GM23338 (cell line): ENCODE measurements around the gene CCNF. TPM values are rescaled to one million over a fixed set of nuclear protein-coding genes. Genes with fewer than 3 reads are reported as not detected.

Experiments
- ATAC-seq: fragments of 200-7000 bp; cut with Tn5 transposase; 3 replicates; pipeline ENCODE4 v1.9.1; 2020
- DNase-seq: peaks from one replicate; pipeline ENCODE4 v3.0.0-alpha.2; 2015; ENCODE audit warnings: low spot score
- H2AFZ ChIP-seq: fragments of 200-600 bp; sonication (generic); 2 replicates; pipeline ENCODE4 v1.8.0; 2016; ENCODE audit warnings: antibody characterized with exemption, mild to moderate bottlenecking, moderate library complexity
- H3F3A ChIP-seq: fragments of 200-600 bp; sonication (generic); replicated peaks from 2 replicates; pipeline ENCODE4 v1.8.0; 2017; ENCODE audit warnings: antibody characterized with exemption, mixed run types, low read depth
- H3K27ac ChIP-seq: fragments of 200-600 bp; sonication (generic); 2 replicates; pipeline ENCODE4 v1.6.1; 2016; ENCODE audit warnings: low read depth
- H3K27me3 ChIP-seq: fragments of 200-600 bp; sonication (generic); 2 replicates; pipeline ENCODE4 v1.8.0; 2016; ENCODE audit warnings: mild to moderate bottlenecking, mixed run types, moderate library complexity; ENCODE audit not compliant: insufficient read depth
- H3K36me3 ChIP-seq: fragments of 200-600 bp; sonication (generic); 2 replicates; pipeline ENCODE4 v1.8.0; 2016; ENCODE audit warnings: mild to moderate bottlenecking; ENCODE audit not compliant: insufficient read depth
- H3K4me1 ChIP-seq: fragments of 200-600 bp; sonication (generic); 2 replicates; pipeline ENCODE4 v1.8.0; 2016; ENCODE audit warnings: mild to moderate bottlenecking, moderate library complexity; ENCODE audit not compliant: insufficient read depth
- H3K4me2 ChIP-seq: fragments of 200-600 bp; sonication (generic); 2 replicates; pipeline ENCODE4 v1.7.1; 2017; ENCODE audit warnings: mixed run types
- H3K4me3 ChIP-seq: fragments of 200-600 bp; sonication (generic); 2 replicates; pipeline ENCODE4 v1.6.1; 2016; ENCODE audit warnings: mixed run types
- H3K79me2 ChIP-seq: fragments of 200-600 bp; sonication (generic); replicated peaks from 2 replicates; pipeline ENCODE4 v1.8.0; 2017; ENCODE audit warnings: mild to moderate bottlenecking; ENCODE audit not compliant: insufficient read depth
- H3K9me2 ChIP-seq: fragments of 200-600 bp; sonication (generic); 2 replicates; pipeline ENCODE4 v1.8.0; 2017; ENCODE audit not compliant: insufficient read depth
- H4K20me1 ChIP-seq: fragments of 200-600 bp; sonication (generic); replicated peaks from 2 replicates; pipeline ENCODE4 v1.8.0; 2017; ENCODE audit warnings: mild to moderate bottlenecking; ENCODE audit not compliant: insufficient read depth
- H3K27ac Mint-ChIP-seq: 2 replicates; pipeline ENCODE4 v1.8.0; 2020; ENCODE audit warnings: inconsistent platforms, mild to moderate bottlenecking, moderate library complexity, mixed read lengths
- H3K27me3 Mint-ChIP-seq: 3 replicates; pipeline ENCODE4 v1.8.0; 2022; ENCODE audit warnings: low read depth, mild to moderate bottlenecking, moderate library complexity, mixed read lengths, inconsistent platforms; ENCODE audit not compliant: insufficient read depth, poor library complexity
- H3K36me3 Mint-ChIP-seq: 3 replicates; pipeline ENCODE4 v1.8.0; 2021; ENCODE audit warnings: low read depth, mild to moderate bottlenecking, inconsistent platforms, moderate library complexity, mixed read lengths
- H3K4me1 Mint-ChIP-seq: 3 replicates; pipeline ENCODE4 v1.8.0; 2020; ENCODE audit warnings: mild to moderate bottlenecking, inconsistent platforms, mixed read lengths
- H3K4me3 Mint-ChIP-seq: 3 replicates; pipeline ENCODE4 v1.8.0; 2021; ENCODE audit warnings: moderate library complexity, mild to moderate bottlenecking, inconsistent platforms, mixed read lengths
- H3K9me3 Mint-ChIP-seq: 3 replicates; pipeline ENCODE4 v1.8.0; 2020; ENCODE audit warnings: moderate library complexity, mild to moderate bottlenecking, inconsistent platforms, mixed read lengths
- CREB1 ChIP-seq: fragments of 250-450 bp; sonication (Bioruptor Pico); IDR thresholded peaks from 2 replicates; pipeline ENCODE4 v1.5.0; 2020; ENCODE audit warnings: low read depth, mild to moderate bottlenecking, moderate library complexity
- EZH2 ChIP-seq: fragments of 200-600 bp; sonication (generic); IDR thresholded peaks from one replicate; pipeline ENCODE4 v1.8.0; 2017; ENCODE audit warnings: antibody characterized with exemption, mild to moderate bottlenecking, low read depth; ENCODE audit not compliant: unreplicated experiment
- POLR2AphosphoS5 ChIP-seq: IDR thresholded peaks from 2 replicates; pipeline ENCODE4 v1.6.1; 2016; ENCODE audit warnings: antibody characterized with exemption, low read depth
- ZNF331 ChIP-seq: fragments of 250-450 bp; sonication (Bioruptor Pico); IDR thresholded peaks from 2 replicates; pipeline ENCODE4 v1.5.0; 2020; ENCODE audit warnings: low read depth, mild to moderate bottlenecking, moderate library complexity
- polyA plus RNA-seq: library from polyadenylated mRNA; unstranded; fragments of >200 nt; fragmentation: Nextera tagmentation; extraction: Ambion mirVana; gene quantifications from 2 replicates; pipeline ENCODE4 v1.2.1, GENCODE V29; 2016
- total RNA-seq: library from RNA; depleted of rRNA; stranded (reverse); fragments of >200 nt; shearing (Covaris generic); gene quantifications from 2 replicates; pipeline ENCODE4 v1.2.3, GENCODE V29; 2014
- TF ChIP-seq, protein P1 (sequence below): IDR thresholded peaks from one replicate; pipeline ENCODE4 v1.6.1; 2018; ENCODE audit warnings: antibody characterized with exemption; ENCODE audit not compliant: unreplicated experiment
- TF ChIP-seq, protein P2 (sequence below): fragments of 250-450 bp; sonication (Bioruptor Pico); IDR thresholded peaks from 2 replicates; pipeline ENCODE4 v1.5.0; 2020; ENCODE audit warnings: mild to moderate bottlenecking, moderate library complexity

The CCNF gene
- total and polyA plus RNA-seq, 2 experiments from 2014 or later = 21.2 to 54.2 TPM

DNA sequence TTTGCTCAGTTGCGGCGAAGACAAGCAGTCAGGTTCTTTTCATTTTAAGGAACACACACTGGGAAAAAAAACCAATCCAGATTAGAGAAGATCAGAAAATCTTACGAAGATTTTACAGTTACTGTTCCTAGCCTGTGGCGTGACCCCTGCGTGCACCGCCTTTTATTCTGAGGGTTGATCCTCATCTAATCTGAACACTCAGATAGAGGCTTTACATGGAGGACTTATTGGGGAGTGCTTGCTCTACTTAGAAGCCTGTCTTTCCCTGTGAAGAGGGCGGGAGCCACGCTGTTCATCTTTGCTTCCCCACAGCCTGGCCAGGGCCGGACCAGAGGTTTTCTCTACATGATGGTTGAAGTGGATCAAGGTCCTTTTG, 47.1 kb downstream of the CCNF start (continued):
- TF ChIP-seq, protein P1, sequence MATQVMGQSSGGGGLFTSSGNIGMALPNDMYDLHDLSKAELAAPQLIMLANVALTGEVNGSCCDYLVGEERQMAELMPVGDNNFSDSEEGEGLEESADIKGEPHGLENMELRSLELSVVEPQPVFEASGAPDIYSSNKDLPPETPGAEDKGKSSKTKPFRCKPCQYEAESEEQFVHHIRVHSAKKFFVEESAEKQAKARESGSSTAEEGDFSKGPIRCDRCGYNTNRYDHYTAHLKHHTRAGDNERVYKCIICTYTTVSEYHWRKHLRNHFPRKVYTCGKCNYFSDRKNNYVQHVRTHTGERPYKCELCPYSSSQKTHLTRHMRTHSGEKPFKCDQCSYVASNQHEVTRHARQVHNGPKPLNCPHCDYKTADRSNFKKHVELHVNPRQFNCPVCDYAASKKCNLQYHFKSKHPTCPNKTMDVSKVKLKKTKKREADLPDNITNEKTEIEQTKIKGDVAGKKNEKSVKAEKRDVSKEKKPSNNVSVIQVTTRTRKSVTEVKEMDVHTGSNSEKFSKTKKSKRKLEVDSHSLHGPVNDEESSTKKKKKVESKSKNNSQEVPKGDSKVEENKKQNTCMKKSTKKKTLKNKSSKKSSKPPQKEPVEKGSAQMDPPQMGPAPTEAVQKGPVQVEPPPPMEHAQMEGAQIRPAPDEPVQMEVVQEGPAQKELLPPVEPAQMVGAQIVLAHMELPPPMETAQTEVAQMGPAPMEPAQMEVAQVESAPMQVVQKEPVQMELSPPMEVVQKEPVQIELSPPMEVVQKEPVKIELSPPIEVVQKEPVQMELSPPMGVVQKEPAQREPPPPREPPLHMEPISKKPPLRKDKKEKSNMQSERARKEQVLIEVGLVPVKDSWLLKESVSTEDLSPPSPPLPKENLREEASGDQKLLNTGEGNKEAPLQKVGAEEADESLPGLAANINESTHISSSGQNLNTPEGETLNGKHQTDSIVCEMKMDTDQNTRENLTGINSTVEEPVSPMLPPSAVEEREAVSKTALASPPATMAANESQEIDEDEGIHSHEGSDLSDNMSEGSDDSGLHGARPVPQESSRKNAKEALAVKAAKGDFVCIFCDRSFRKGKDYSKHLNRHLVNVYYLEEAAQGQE = no peak
- TF ChIP-seq CREB1 (CRISPR knock-in tag) = no peak
- no peak for TF ChIP-seq EZH2

DNA sequence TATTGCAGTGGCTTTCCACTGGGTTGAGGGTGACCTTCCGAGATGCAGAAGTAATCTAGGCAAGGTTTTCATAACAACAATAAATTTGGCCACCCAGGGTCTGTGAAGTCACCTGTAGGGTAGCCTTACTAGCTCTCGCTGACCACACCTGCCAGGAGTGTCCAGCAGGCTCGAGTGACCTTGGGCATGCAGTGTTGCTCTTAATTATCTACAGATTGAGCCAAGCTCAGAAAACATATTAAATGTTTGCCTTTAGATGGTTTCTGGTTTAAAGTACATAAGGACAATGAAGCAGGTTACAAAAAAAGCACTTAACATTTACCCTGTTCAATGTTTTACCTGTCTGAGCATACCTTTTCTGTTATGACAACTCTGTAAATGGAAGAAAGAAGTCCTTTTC, 47.5 kb downstream of the CCNF start:
- H3K36me3 ChIP-seq = no peaks in the 10 kb centered on the region
- Mint-ChIP-seq H3K4me3 (peak overlapping the region; percentile 75; the same call in 1 of the 3 replicates), H3K27me3 (peaks cover 34% of the 10 kb centered on the region), H3K4me1 (peaks cover 10% of the 10 kb centered on the region; the same call in 2 of the 3 replicates), H3K27ac (no peak overlapping the region), H3K36me3 (no peaks in the 10 kb centered on the region; the same call in 2 of the 3 replicates), H3K9me3 (no peaks in the 10 kb centered on the region)
- H3K4me1 ChIP-seq = peaks cover 8% of the 10 kb centered on the region
- H4K20me1 ChIP-seq = peaks cover 32% of the 10 kb centered on the region
- H3K9me2 ChIP-seq = no peaks in the 10 kb centered on the region
- no peak overlapping the region for H3K4me3 ChIP-seq
- H3K27me3 ChIP-seq = peaks cover 41% of the 10 kb centered on the region
- no peak for ATAC-seq
- no peak overlapping the region for H3K4me2 ChIP-seq
- DNase-seq = no peak
- TF ChIP-seq ZNF331 (CRISPR knock-in tag) (no peak), CREB1 (CRISPR knock-in tag) (no peak), POLR2AphosphoS5 (no peak), EZH2 (no peak)
- TF ChIP-seq, protein P1 = no peak
- TF ChIP-seq, protein P2, sequence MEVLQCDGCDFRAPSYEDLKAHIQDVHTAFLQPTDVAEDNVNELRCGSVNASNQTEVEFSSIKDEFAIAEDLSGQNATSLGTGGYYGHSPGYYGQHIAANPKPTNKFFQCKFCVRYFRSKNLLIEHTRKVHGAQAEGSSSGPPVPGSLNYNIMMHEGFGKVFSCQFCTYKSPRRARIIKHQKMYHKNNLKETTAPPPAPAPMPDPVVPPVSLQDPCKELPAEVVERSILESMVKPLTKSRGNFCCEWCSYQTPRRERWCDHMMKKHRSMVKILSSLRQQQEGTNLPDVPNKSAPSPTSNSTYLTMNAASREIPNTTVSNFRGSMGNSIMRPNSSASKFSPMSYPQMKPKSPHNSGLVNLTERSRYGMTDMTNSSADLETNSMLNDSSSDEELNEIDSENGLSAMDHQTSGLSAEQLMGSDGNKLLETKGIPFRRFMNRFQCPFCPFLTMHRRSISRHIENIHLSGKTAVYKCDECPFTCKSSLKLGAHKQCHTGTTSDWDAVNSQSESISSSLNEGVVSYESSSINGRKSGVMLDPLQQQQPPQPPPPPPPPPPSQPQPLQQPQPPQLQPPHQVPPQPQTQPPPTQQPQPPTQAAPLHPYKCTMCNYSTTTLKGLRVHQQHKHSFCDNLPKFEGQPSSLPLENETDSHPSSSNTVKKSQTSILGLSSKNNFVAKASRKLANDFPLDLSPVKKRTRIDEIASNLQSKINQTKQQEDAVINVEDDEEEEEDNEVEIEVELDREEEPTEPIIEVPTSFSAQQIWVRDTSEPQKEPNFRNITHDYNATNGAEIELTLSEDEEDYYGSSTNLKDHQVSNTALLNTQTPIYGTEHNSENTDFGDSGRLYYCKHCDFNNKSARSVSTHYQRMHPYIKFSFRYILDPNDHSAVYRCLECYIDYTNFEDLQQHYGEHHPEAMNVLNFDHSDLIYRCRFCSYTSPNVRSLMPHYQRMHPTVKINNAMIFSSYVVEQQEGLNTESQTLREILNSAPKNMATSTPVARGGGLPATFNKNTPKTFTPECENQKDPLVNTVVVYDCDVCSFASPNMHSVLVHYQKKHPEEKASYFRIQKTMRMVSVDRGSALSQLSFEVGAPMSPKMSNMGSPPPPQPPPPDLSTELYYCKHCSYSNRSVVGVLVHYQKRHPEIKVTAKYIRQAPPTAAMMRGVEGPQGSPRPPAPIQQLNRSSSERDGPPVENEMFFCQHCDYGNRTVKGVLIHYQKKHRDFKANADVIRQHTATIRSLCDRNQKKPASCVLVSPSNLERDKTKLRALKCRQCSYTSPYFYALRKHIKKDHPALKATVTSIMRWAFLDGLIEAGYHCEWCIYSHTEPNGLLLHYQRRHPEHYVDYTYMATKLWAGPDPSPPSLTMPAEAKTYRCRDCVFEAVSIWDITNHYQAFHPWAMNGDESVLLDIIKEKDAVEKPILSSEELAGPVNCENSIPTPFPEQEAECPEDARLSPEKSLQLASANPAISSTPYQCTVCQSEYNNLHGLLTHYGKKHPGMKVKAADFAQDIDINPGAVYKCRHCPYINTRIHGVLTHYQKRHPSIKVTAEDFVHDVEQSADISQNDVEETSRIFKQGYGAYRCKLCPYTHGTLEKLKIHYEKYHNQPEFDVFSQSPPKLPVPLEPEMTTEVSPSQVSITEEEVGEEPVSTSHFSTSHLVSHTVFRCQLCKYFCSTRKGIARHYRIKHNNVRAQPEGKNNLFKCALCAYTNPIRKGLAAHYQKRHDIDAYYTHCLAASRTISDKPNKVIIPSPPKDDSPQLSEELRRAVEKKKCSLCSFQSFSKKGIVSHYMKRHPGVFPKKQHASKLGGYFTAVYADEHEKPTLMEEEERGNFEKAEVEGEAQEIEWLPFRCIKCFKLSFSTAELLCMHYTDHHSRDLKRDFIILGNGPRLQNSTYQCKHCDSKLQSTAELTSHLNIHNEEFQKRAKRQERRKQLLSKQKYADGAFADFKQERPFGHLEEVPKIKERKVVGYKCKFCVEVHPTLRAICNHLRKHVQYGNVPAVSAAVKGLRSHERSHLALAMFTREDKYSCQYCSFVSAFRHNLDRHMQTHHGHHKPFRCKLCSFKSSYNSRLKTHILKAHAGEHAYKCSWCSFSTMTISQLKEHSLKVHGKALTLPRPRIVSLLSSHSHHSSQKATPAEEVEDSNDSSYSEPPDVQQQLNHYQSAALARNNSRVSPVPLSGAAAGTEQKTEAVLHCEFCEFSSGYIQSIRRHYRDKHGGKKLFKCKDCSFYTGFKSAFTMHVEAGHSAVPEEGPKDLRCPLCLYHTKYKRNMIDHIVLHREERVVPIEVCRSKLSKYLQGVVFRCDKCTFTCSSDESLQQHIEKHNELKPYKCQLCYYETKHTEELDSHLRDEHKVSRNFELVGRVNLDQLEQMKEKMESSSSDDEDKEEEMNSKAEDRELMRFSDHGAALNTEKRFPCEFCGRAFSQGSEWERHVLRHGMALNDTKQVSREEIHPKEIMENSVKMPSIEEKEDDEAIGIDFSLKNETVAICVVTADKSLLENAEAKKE (CRISPR knock-in tag) = no peak
- peaks cover 16% of the 10 kb centered on the region for H3F3A ChIP-seq
- no peak overlapping the region for H2AFZ ChIP-seq
- H3K79me2 ChIP-seq = peaks cover 14% of the 10 kb centered on the region
- no peak overlapping the region for H3K27ac ChIP-seq
